Ramos (cell line): ENCODE measurements around the gene ECEL1.

Experiments used
- in situ Hi-C: fragments of 300-500 bp; cut with MboI; formaldehyde crosslinking; loops from one replicate; pipeline ENCODE4 v1.14.3; 2022; ENCODE audit warnings: low sequenced_read_pairs; ENCODE audit not compliant: unreplicated experiment

The ECEL1 gene

GRCh38 chr2:232488097-232488711 lies 570 bp upstream of the ECEL1 start:
- in situ Hi-C loops = no loop called here

DNA sequence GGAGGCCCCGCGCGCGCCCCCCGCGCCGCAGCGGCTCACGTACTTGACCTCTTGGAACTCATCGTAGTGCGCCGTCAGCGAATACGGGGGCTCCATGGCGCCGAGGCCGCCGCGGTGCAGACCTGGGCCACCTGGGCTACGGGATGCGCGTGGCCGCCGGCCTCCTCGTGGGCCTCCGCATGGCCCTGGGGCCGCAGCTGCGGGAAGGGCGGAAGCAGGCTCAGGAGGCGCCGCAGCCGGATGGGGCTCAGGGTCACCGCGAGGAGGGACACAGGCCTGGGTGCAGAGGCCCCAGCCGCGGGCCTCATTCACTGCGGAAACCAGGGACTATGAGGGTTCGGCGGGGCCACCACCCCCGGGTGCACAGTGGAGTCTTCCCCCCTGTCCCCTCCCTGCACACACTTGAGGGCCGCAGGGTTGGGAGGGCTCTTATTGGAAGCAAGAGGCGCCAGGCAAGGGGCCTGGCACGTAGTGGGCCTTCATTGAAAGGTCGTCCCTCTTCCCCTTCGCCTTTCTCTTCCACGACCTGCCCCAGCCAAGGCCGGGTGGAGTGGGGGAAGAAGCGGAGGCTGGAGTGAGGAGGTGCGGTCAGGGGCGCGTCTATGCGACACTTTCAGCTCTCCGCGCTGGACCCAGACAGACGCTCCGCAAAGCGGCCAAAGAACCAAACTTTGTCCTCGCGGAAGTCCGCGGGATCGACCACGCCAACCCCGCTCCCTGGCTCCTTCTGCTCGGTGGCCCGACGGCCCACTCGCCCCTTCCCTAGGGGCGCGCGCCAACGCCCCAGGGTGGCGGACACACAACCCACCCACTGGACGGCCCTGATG lies 863 bp downstream of the ECEL1 start:
- in situ Hi-C loops = no loop called here

GRCh38 chr2:232485757-232486557 lies 1.7 kb downstream of the ECEL1 start:
- in situ Hi-C loops = no loop called here

- in situ Hi-C loops = no loop called here
Measured at GRCh38 chr2:232485348-232485756, 2.3 kb downstream of the ECEL1 start.

DNA sequence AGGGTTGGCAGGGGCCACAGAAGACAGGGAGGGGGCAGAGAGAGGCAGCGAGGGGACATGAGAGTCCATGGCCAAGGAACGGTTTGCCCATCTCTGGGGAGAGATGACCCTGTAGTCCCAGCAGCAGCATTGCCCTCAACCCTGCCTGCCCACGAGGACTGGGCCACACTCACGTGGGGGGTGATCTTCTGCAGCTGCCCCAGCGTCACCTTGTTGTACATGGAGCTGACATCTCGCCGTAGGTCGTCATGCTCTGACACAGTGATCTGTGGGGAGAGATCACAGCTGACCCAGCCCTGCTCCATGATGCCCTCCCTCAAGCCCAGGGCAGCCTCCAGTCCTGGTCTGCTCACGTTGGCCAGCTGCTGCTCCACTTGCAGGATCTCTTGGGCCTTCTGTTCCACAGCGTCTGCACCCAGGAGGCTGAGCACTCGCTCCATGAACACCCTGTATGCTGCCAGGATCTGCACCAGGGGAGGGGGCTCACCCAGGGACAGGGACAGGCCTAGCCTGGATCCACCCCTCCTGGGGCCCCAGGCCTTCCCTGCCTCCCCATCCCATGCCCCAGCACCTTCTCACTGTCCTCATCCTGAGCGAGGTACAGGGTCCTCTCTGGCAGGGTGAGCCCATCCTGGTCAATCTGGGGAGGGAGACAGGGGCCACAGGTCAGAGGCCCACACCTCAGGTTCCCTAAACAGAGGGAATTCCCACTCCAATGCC lies 2.8 kb downstream of the ECEL1 start:
- in situ Hi-C loops = no loop called here

DNA sequence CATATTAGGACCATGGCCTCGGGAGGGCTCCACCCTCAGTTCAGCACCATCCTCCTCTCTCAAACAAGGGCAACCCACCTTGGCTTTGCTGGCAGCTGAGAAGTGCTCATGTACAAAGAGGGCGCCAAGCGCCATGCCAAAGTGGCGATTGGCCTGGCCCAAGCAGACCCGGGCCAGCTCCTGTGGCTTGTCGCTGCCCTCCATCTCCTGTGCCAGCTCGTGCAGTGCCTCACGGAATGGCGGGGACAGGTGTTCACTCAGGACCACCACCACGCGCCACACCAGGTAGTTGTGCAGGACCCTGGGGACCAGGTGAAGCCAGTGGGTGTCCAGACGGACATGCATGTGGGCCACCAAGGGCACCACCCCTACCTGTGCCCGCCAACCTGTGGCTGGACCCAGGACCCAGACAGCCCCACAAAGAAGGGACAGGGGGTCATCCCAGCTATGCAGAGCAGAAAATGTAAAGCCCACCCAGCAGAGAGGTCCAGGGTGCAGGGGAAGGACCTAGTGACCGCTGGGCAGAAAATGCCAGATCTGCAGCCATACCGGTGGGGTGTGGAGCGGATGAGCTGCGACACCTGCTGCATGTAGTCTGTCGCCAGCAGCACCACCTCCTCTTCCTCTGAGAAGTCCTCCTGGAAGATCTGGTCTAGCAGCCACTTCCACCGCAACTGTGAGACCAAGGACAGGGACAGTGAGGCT lies 3.6 kb downstream of the ECEL1 start:
- in situ Hi-C loops = no loop called here

GRCh38 chr2:232483311-232483922 lies 4.2 kb downstream of the ECEL1 start:
- in situ Hi-C loops = no loop called here

GRCh38 chr2:232482301-232483238 lies 5.1 kb downstream of the ECEL1 start:
- in situ Hi-C loops = no loop called here

GRCh38 chr2:232481322-232482140 lies 6.1 kb downstream of the ECEL1 start:
- in situ Hi-C loops = no loop called here

- in situ Hi-C loops = no loop called here
Measured at GRCh38 chr2:232480201-232481190, 7.1 kb downstream of the ECEL1 start.

DNA sequence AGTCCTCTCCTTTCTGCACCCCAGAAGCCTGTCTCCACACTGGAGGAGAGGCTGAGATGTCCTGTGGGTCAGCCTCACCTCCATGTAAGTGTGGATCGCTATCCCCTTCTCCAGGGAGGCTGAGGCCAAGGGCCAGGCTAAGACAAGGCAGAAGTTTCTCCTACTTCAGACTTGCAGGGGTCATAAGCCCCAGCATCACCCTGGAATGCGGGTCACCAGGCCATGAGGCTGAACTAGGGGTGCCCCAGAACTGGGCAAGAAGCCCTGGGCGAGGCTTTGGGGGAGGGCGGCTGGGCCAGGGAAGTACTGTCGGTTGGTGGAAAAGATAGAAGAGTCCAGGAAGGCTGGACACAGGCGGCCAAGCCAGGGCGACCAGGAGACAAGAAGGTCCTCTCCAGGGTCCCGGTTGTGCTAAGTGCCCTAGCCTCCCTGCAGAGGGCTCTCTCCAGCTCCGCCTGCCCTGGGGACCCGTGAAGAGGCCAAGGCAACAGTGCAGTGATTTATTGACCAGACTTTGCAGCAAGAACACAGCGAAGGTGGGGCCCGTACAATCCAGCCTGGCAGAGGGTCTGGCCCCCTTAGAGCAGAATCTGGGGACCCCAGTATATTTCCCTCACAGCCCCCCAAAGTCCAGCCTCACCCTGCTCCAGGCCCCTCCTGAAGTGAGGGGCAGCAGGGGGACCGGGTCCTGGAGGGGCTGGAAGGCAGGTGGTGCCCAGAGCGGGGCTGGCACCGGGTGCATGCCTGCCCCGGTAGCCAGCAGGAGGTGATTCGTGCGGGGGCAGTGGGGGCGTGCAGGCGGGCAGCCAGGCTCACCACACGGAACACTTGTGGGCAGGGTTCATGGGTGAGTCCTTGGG lies 8.1 kb downstream of the ECEL1 start:
- in situ Hi-C loops = no loop called here

- in situ Hi-C loops = no loop called here
Measured at GRCh38 chr2:232478571-232479340, 8.9 kb downstream of the ECEL1 start.

DNA sequence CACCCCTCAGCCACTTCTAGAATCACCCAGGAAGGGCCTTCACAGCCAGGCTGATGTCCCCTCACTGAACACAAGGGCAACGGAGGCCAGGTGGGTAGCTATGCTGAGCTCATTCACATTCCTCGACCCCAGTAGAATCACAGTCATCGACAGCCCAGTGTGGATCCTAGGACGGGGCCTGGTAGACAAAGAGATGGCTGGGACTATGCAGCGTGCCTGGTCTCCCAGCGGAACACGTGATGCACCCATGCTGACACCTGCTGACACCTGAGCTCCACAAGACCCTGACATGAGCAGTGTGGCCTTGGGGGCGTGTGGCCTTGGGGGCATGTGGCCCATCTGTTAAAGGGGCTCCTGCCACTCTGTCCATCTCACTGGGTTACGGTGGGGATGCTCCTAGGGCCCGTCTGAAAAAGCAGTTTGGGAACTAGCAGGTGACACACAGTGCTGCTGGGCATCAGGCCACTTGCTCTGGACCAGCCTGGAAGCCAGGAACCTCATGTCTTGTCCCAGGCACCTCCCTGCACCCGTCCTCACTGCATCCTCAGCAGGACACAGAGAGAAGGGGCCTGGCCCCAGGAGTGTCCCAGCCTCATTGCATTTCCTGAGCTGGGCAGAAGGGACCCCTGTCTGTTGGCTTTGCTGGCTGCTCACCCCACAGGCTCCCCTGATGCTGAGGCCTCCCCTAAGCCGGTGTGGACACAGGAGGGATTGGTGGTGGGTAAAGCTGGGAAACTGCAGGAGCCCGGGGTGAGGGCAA lies 9.7 kb downstream of the ECEL1 start:
- in situ Hi-C loops = no loop called here

- in situ Hi-C loops = no loop called here
Measured at GRCh38 chr2:232476791-232477190, 10.8 kb downstream of the ECEL1 start.
